HEK293 (cell line): ENCODE measurements around the gene SH3BP4.

ENCODE experiments used
- BCL11A ChIP-seq: fragments of 450-650 bp; formaldehyde crosslinking; IDR thresholded peaks from 2 replicates; pipeline ENCODE4 v1.5.1; 2016; ENCODE audit warnings: low read depth, missing biosample characterization, missing genetic modification characterization
- CTCF ChIP-seq: fragments of 450-650 bp; formaldehyde crosslinking; IDR thresholded peaks from 2 replicates; pipeline ENCODE4 v1.5.1; 2016; ENCODE audit warnings: missing biosample characterization, missing genetic modification characterization
- HIC1 ChIP-seq: fragments of 450-650 bp; formaldehyde crosslinking; IDR thresholded peaks from 2 replicates; pipeline ENCODE4 v1.5.1; 2016; ENCODE audit warnings: missing biosample characterization, missing genetic modification characterization
- KLF10 ChIP-seq: fragments of 450-650 bp; IDR thresholded peaks from 2 replicates; pipeline ENCODE4 v1.5.1; 2018; ENCODE audit warnings: missing biosample characterization, mild to moderate bottlenecking, missing genetic modification characterization
- OSR2 ChIP-seq: fragments of 450-650 bp; formaldehyde crosslinking; IDR thresholded peaks from 2 replicates; pipeline ENCODE4 v1.5.1; 2016; ENCODE audit warnings: missing biosample characterization, missing genetic modification characterization
- SP3 ChIP-seq: fragments of 450-650 bp; formaldehyde crosslinking; IDR thresholded peaks from 2 replicates; pipeline ENCODE4 v1.5.1; 2016; ENCODE audit warnings: missing biosample characterization, missing genetic modification characterization
- TRIM28 ChIP-seq: IDR thresholded peaks from 2 replicates; pipeline ENCODE4 v1.6.1; 2011; ENCODE audit warnings: low read length, control low read depth, borderline replicate concordance
- YY1 ChIP-seq: fragments of 450-650 bp; formaldehyde crosslinking; IDR thresholded peaks from 2 replicates; pipeline ENCODE4 v1.5.1; 2018; ENCODE audit warnings: missing biosample characterization, missing genetic modification characterization
- ZBTB44 ChIP-seq: fragments of 450-650 bp; IDR thresholded peaks from 2 replicates; pipeline ENCODE4 v1.5.1; 2018; ENCODE audit warnings: missing biosample characterization, mild to moderate bottlenecking, missing genetic modification characterization
- ZFP69B ChIP-seq: fragments of 450-650 bp; formaldehyde crosslinking; IDR thresholded peaks from 2 replicates; pipeline ENCODE4 v1.5.1; 2016; ENCODE audit warnings: missing biosample characterization, missing genetic modification characterization
- ZNF112 ChIP-seq: fragments of 450-650 bp; formaldehyde crosslinking; IDR thresholded peaks from 2 replicates; pipeline ENCODE4 v1.5.0; 2017; ENCODE audit warnings: missing biosample characterization, missing genetic modification characterization
- ZNF138 ChIP-seq: fragments of 450-650 bp; formaldehyde crosslinking; IDR thresholded peaks from 2 replicates; pipeline ENCODE4 v1.5.1; 2016; ENCODE audit warnings: missing biosample characterization, missing genetic modification characterization, borderline replicate concordance
- ZNF184 ChIP-seq: fragments of 450-650 bp; IDR thresholded peaks from 2 replicates; pipeline ENCODE4 v1.5.1; 2018; ENCODE audit warnings: missing biosample characterization, mild to moderate bottlenecking, missing genetic modification characterization
- ZNF2 ChIP-seq: fragments of 450-650 bp; formaldehyde crosslinking; IDR thresholded peaks from 2 replicates; pipeline ENCODE4 v1.5.1; 2016; ENCODE audit warnings: missing biosample characterization, missing genetic modification characterization
- ZNF266 ChIP-seq: fragments of 450-650 bp; formaldehyde crosslinking; IDR thresholded peaks from 2 replicates; pipeline ENCODE4 v1.5.1; 2016; ENCODE audit warnings: missing biosample characterization, missing genetic modification characterization, low read depth
- ZNF37A ChIP-seq: fragments of 450-650 bp; IDR thresholded peaks from 2 replicates; pipeline ENCODE4 v1.5.1; 2018; ENCODE audit warnings: missing biosample characterization, missing genetic modification characterization
- ZNF544 ChIP-seq: fragments of 450-650 bp; formaldehyde crosslinking; IDR thresholded peaks from 2 replicates; pipeline ENCODE4 v1.5.0; 2017; ENCODE audit warnings: missing biosample characterization, missing genetic modification characterization
- ZNF558 ChIP-seq: fragments of 450-650 bp; formaldehyde crosslinking; IDR thresholded peaks from 2 replicates; pipeline ENCODE4 v1.5.1; 2016; ENCODE audit warnings: missing biosample characterization, missing genetic modification characterization
- ZNF645 ChIP-seq: fragments of 450-650 bp; formaldehyde crosslinking; IDR thresholded peaks from 2 replicates; pipeline ENCODE4; 2016; ENCODE audit warnings: missing biosample characterization, missing genetic modification characterization
- ZNF768 ChIP-seq: fragments of 450-650 bp; formaldehyde crosslinking; IDR thresholded peaks from 2 replicates; pipeline ENCODE4 v1.5.1; 2018; ENCODE audit warnings: missing biosample characterization, mild to moderate bottlenecking, missing genetic modification characterization
- ZXDB ChIP-seq: fragments of 450-650 bp; formaldehyde crosslinking; IDR thresholded peaks from 2 replicates; pipeline ENCODE4 v1.5.1; 2016; ENCODE audit warnings: missing biosample characterization, missing genetic modification characterization
- TF ChIP-seq, protein P1 (sequence below): fragments of 450-650 bp; formaldehyde crosslinking; IDR thresholded peaks from 2 replicates; pipeline ENCODE4 v1.5.1; 2016; ENCODE audit warnings: missing biosample characterization, missing genetic modification characterization, borderline replicate concordance
- TF ChIP-seq, protein P2 (sequence below): fragments of 450-650 bp; formaldehyde crosslinking; IDR thresholded peaks from 2 replicates; pipeline ENCODE4 v1.5.1; 2016; ENCODE audit warnings: missing biosample characterization, missing genetic modification characterization
- TF ChIP-seq, protein P3 (sequence below): fragments of 450-650 bp; formaldehyde crosslinking; IDR thresholded peaks from 2 replicates; pipeline ENCODE4 v1.5.1; 2016; ENCODE audit warnings: missing biosample characterization, missing genetic modification characterization

Gene SH3BP4

DNA sequence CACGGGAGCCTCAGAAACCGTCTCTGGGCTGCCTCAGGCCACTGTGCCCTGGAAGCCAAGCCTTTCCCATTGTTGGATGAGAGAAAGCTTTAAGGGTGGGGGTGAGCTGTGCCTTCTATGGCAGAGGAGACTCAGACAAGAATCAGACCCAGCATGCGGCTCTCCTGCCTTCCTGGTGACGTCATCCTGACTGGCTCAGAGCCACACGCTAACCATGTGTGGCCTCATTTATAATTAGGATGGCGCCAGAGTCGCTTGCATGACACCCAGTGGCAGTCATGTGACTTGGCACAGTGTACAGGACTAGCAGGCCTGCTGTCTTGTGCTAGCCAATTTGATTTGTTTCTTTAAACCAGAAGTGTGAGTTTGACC is 99.1 kb downstream of the SH3BP4 start (continued):
- TF ChIP-seq BCL11A (tag by site-specific recombination) (0 out of 2 replicates have a peak, but pooled peaks have one; percentile 38), KLF10 (tag by site-specific recombination) (peak; percentile 76), SP3 (peak; percentile 34; the same call in 1 of the 2 replicates), CTCF (peak; percentile 70), OSR2 (tag by site-specific recombination) (peak; percentile 75), ZXDB (tag by site-specific recombination) (peak; percentile 62; the same call in 1 of the 2 replicates), ZNF558 (tag by site-specific recombination) (0 out of 2 replicates have a peak, but pooled peaks have one; percentile 61), ZNF184 (tag by site-specific recombination) (peak; percentile 65; the same call in 1 of the 2 replicates), YY1 (tag by site-specific recombination) (0 out of 2 replicates have a peak, but pooled peaks have one; percentile 26), ZNF544 (no peak), ZNF266 (tag by site-specific recombination) (no peak), ZNF112 (tag by site-specific recombination) (no peak), ZNF645 (tag by site-specific recombination) (no peak), ZNF768 (no peak), ZNF2 (tag by site-specific recombination) (0 out of 2 replicates have a peak, but pooled peaks have one; percentile 33), ZBTB44 (tag by site-specific recombination) (peak; percentile 75; the same call in 1 of the 2 replicates), ZNF37A (tag by site-specific recombination) (no peak), TRIM28 (peak; percentile 83), HIC1 (tag by site-specific recombination) (peak; percentile 78), ZNF138 (no peak), ZFP69B (tag by site-specific recombination) (peak; percentile 42; the same call in 1 of the 2 replicates)
- TF ChIP-seq, protein P1, sequence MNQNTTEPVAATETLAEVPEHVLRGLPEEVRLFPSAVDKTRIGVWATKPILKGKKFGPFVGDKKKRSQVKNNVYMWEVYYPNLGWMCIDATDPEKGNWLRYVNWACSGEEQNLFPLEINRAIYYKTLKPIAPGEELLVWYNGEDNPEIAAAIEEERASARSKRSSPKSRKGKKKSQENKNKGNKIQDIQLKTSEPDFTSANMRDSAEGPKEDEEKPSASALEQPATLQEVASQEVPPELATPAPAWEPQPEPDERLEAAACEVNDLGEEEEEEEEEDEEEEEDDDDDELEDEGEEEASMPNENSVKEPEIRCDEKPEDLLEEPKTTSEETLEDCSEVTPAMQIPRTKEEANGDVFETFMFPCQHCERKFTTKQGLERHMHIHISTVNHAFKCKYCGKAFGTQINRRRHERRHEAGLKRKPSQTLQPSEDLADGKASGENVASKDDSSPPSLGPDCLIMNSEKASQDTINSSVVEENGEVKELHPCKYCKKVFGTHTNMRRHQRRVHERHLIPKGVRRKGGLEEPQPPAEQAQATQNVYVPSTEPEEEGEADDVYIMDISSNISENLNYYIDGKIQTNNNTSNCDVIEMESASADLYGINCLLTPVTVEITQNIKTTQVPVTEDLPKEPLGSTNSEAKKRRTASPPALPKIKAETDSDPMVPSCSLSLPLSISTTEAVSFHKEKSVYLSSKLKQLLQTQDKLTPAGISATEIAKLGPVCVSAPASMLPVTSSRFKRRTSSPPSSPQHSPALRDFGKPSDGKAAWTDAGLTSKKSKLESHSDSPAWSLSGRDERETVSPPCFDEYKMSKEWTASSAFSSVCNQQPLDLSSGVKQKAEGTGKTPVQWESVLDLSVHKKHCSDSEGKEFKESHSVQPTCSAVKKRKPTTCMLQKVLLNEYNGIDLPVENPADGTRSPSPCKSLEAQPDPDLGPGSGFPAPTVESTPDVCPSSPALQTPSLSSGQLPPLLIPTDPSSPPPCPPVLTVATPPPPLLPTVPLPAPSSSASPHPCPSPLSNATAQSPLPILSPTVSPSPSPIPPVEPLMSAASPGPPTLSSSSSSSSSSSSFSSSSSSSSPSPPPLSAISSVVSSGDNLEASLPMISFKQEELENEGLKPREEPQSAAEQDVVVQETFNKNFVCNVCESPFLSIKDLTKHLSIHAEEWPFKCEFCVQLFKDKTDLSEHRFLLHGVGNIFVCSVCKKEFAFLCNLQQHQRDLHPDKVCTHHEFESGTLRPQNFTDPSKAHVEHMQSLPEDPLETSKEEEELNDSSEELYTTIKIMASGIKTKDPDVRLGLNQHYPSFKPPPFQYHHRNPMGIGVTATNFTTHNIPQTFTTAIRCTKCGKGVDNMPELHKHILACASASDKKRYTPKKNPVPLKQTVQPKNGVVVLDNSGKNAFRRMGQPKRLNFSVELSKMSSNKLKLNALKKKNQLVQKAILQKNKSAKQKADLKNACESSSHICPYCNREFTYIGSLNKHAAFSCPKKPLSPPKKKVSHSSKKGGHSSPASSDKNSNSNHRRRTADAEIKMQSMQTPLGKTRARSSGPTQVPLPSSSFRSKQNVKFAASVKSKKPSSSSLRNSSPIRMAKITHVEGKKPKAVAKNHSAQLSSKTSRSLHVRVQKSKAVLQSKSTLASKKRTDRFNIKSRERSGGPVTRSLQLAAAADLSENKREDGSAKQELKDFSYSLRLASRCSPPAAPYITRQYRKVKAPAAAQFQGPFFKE (tag by site-specific recombination), result no peak
- TF ChIP-seq, protein P2, sequence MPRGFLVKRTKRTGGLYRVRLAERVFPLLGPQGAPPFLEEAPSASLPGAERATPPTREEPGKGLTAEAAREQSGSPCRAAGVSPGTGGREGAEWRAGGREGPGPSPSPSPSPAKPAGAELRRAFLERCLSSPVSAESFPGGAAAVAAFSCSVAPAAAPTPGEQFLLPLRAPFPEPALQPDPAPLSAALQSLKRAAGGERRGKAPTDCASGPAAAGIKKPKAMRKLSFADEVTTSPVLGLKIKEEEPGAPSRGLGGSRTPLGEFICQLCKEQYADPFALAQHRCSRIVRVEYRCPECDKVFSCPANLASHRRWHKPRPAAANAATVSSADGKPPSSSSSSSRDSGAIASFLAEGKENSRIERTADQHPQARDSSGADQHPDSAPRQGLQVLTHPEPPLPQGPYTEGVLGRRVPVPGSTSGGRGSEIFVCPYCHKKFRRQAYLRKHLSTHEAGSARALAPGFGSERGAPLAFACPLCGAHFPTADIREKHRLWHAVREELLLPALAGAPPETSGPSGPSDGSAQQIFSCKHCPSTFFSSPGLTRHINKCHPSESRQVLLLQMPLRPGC, result peak; percentile 80
- TF ChIP-seq, protein P3, sequence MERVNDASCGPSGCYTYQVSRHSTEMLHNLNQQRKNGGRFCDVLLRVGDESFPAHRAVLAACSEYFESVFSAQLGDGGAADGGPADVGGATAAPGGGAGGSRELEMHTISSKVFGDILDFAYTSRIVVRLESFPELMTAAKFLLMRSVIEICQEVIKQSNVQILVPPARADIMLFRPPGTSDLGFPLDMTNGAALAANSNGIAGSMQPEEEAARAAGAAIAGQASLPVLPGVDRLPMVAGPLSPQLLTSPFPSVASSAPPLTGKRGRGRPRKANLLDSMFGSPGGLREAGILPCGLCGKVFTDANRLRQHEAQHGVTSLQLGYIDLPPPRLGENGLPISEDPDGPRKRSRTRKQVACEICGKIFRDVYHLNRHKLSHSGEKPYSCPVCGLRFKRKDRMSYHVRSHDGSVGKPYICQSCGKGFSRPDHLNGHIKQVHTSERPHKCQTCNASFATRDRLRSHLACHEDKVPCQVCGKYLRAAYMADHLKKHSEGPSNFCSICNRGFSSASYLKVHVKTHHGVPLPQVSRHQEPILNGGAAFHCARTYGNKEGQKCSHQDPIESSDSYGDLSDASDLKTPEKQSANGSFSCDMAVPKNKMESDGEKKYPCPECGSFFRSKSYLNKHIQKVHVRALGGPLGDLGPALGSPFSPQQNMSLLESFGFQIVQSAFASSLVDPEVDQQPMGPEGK (tag by site-specific recombination), result peak; percentile 73
